ENCODE results near the gene FAM131B. TPM values are rescaled to one million over a fixed set of nuclear protein-coding genes. Genes with fewer than 3 reads are reported as not detected.

FAM131B gene
- total and polyA plus RNA-seq, 9 of the 15 experiments (the other 6 are each of a cell fraction or from before 2014, with no cell fraction given) = 0.03 to 0.04 TPM; not detected in 7

GRCh38 chr7:143380646-143381426, 18.3 kb upstream of the FAM131B start, which contains the start of gene ZYX (continued):
- TF ChIP-seq, protein P1, sequence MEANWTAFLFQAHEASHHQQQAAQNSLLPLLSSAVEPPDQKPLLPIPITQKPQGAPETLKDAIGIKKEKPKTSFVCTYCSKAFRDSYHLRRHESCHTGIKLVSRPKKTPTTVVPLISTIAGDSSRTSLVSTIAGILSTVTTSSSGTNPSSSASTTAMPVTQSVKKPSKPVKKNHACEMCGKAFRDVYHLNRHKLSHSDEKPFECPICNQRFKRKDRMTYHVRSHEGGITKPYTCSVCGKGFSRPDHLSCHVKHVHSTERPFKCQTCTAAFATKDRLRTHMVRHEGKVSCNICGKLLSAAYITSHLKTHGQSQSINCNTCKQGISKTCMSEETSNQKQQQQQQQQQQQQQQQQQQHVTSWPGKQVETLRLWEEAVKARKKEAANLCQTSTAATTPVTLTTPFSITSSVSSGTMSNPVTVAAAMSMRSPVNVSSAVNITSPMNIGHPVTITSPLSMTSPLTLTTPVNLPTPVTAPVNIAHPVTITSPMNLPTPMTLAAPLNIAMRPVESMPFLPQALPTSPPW (CRISPR knock-in tag; IDR thresholded peaks at IDR 0.05) = peak; percentile 98
- no peak; the same call in 1 of the 2 replicates for TF ChIP-seq TEAD4 (IDR thresholded peaks at IDR 0.05; ENCODE audit: low read length)
- TF ChIP-seq TEAD4 (CRISPR knock-in tag; IDR thresholded peaks at IDR 0.05; ENCODE audit: borderline replicate concordance) = no peak
- no peak for TF ChIP-seq TCFL5 (CRISPR knock-in tag; conservative IDR thresholded peaks at IDR 0.05)
- TF ChIP-seq, protein P2, sequence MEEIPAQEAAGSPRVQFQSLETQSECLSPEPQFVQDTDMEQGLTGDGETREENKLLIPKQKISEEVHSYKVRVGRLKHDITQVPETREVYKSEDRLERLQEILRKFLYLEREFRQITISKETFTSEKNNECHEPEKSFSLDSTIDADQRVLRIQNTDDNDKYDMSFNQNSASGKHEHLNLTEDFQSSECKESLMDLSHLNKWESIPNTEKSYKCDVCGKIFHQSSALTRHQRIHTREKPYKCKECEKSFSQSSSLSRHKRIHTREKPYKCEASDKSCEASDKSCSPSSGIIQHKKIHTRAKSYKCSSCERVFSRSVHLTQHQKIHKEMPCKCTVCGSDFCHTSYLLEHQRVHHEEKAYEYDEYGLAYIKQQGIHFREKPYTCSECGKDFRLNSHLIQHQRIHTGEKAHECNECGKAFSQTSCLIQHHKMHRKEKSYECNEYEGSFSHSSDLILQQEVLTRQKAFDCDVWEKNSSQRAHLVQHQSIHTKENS (CRISPR knock-in tag; IDR thresholded peaks at IDR 0.05) = no peak
- TF ChIP-seq, protein P3, sequence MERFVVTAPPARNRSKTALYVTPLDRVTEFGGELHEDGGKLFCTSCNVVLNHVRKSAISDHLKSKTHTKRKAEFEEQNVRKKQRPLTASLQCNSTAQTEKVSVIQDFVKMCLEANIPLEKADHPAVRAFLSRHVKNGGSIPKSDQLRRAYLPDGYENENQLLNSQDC (CRISPR knock-in tag; IDR thresholded peaks at IDR 0.05) = peak; percentile 87; the same call in 1 of the 2 replicates
- TF ChIP-seq ZNF253 (CRISPR knock-in tag; conservative IDR thresholded peaks at IDR 0.05) = no peak
- TF ChIP-seq BRD9 (IDR thresholded peaks at IDR 0.05; ENCODE audit: low read depth, partially characterized antibody) = no peak
- TF ChIP-seq BRD4 (IDR thresholded peaks at IDR 0.05) = peak; percentile 91; the same call in 1 of the 2 replicates
- TF ChIP-seq, protein P4, sequence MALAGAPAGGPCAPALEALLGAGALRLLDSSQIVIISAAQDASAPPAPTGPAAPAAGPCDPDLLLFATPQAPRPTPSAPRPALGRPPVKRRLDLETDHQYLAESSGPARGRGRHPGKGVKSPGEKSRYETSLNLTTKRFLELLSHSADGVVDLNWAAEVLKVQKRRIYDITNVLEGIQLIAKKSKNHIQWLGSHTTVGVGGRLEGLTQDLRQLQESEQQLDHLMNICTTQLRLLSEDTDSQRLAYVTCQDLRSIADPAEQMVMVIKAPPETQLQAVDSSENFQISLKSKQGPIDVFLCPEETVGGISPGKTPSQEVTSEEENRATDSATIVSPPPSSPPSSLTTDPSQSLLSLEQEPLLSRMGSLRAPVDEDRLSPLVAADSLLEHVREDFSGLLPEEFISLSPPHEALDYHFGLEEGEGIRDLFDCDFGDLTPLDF (CRISPR knock-in tag; IDR thresholded peaks at IDR 0.05) = no peak
- TF ChIP-seq ARID2 (IDR thresholded peaks at IDR 0.05) = no peak
- TF ChIP-seq JUNB (CRISPR knock-in tag; conservative IDR thresholded peaks at IDR 0.05) = no peak; the same call in 1 of the 2 replicates
- TF ChIP-seq ZNF592 (IDR thresholded peaks at IDR 0.05) = no peak
- TF ChIP-seq, protein P5, sequence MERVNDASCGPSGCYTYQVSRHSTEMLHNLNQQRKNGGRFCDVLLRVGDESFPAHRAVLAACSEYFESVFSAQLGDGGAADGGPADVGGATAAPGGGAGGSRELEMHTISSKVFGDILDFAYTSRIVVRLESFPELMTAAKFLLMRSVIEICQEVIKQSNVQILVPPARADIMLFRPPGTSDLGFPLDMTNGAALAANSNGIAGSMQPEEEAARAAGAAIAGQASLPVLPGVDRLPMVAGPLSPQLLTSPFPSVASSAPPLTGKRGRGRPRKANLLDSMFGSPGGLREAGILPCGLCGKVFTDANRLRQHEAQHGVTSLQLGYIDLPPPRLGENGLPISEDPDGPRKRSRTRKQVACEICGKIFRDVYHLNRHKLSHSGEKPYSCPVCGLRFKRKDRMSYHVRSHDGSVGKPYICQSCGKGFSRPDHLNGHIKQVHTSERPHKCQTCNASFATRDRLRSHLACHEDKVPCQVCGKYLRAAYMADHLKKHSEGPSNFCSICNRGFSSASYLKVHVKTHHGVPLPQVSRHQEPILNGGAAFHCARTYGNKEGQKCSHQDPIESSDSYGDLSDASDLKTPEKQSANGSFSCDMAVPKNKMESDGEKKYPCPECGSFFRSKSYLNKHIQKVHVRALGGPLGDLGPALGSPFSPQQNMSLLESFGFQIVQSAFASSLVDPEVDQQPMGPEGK (CRISPR knock-in tag; IDR thresholded peaks at IDR 0.05; ENCODE audit: borderline replicate concordance) = no peak
- TF ChIP-seq BCL6 (CRISPR knock-in tag; IDR thresholded peaks at IDR 0.05) = no peak
